ENCODE data around the gene MSH5. TPM values are rescaled to one million over a fixed set of nuclear protein-coding genes. Genes with fewer than 3 reads are reported as not detected.

The MSH5 gene
- total RNA-seq, 1 experiment from 2014 or later, result 90.4 TPM

DNA sequence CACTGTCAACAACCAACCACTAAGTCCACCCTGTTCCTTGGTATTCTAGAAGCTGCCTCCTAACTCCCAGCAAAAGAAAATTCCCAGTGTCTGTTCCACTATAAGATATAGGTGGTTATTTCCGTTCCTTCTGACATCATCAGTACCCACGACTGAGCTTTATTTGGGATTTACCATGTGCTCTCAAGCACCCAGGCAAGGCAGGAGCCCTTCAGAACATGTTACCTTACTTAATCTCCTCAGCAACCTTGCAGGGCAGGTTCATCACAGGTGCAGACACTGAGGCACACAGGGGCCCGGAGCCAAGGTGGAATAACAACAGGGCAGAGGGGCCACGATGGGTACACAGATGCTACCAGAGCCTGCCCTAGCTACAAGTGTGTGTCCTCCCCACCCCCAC is 47.5 kb upstream of the MSH5 start:
- H3K36me3 ChIP-seq (ENCODE audit: control insufficient read depth in 1 of 2, insufficient read depth in 2 of 2, low read length in 2 of 2), result peaks cover 22 to 24% of the 10 kb centered on the region in 2 experiments; a peak in 3 of 4 replicates
- H3K4me2 ChIP-seq (ENCODE audit: low read length), result no peak overlapping the region
- CTCF ChIA-PET, result no interaction called here
- H4K20me1 ChIP-seq (ENCODE audit: insufficient read depth), result no peaks in the 10 kb centered on the region
- no peaks in the 10 kb centered on the region for H3K9me2 ChIP-seq (ENCODE audit: insufficient read depth)
- H3K27me3 ChIP-seq (ENCODE audit: insufficient read depth, low read length), result no peaks in the 10 kb centered on the region
- no peaks in the 10 kb centered on the region for H3K9me3 ChIP-seq (ENCODE audit: control insufficient read depth in 1 of 2, insufficient read depth in 1 of 2, low read depth in 1 of 2, low read length in 2 of 2)
- TF ChIP-seq ZNF274 (IDR thresholded peaks at IDR 0.05; ENCODE audit: low read depth, low read length) (no peak), EZH2phosphoT487 (IDR thresholded peaks at IDR 0.05; ENCODE audit: borderline replicate concordance) (no peak), SP1 (IDR thresholded peaks at IDR 0.05; ENCODE audit: low read depth) (no peak), ELF1 (IDR thresholded peaks at IDR 0.05; ENCODE audit: borderline replicate concordance, low read depth) (no peak), YY1 (IDR thresholded peaks at IDR 0.05; ENCODE audit: extremely low read depth, insufficient replicate concordance, low read depth, low read length) (no peak), FOSL1 (IDR thresholded peaks at IDR 0.05; ENCODE audit: low read depth) (no peak), EZH2 (IDR thresholded peaks at IDR 0.05) (no peak), TCF7L2 (IDR thresholded peaks at IDR 0.05; ENCODE audit: borderline replicate concordance, extremely low read depth, insufficient read depth, insufficient read length) (no peak), SRF (IDR thresholded peaks at IDR 0.05; ENCODE audit: low read depth) (no peak), JUND (IDR thresholded peaks at IDR 0.05) (no peak), SIN3A (IDR thresholded peaks at IDR 0.05; ENCODE audit: low read depth) (no peak), POLR2A (IDR thresholded peaks at IDR 0.05; ENCODE audit: borderline replicate concordance, extremely low read depth, insufficient read depth, insufficient read length) (no peak), ZFX (IDR thresholded peaks at IDR 0.05) (no peak), POLR2AphosphoS5 (IDR thresholded peaks at IDR 0.05; ENCODE audit: low read depth, low read length) (no peak), CBX3 (IDR thresholded peaks at IDR 0.05; ENCODE audit: low read depth) (no peak), CEBPB (IDR thresholded peaks at IDR 0.05; ENCODE audit: low read depth) (no peak), EGR1 (IDR thresholded peaks at IDR 0.05; ENCODE audit: low read depth) (no peak)
- TF ChIP-seq, protein P1, sequence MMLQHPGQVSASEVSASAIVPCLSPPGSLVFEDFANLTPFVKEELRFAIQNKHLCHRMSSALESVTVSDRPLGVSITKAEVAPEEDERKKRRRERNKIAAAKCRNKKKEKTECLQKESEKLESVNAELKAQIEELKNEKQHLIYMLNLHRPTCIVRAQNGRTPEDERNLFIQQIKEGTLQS (IDR thresholded peaks at IDR 0.05), result no peak
- TF ChIP-seq, protein P2, sequence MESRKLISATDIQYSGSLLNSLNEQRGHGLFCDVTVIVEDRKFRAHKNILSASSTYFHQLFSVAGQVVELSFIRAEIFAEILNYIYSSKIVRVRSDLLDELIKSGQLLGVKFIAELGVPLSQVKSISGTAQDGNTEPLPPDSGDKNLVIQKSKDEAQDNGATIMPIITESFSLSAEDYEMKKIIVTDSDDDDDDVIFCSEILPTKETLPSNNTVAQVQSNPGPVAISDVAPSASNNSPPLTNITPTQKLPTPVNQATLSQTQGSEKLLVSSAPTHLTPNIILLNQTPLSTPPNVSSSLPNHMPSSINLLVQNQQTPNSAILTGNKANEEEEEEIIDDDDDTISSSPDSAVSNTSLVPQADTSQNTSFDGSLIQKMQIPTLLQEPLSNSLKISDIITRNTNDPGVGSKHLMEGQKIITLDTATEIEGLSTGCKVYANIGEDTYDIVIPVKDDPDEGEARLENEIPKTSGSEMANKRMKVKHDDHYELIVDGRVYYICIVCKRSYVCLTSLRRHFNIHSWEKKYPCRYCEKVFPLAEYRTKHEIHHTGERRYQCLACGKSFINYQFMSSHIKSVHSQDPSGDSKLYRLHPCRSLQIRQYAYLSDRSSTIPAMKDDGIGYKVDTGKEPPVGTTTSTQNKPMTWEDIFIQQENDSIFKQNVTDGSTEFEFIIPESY (IDR thresholded peaks at IDR 0.05; ENCODE audit: extremely low read depth, insufficient replicate concordance, low read length), result no peak
- TF ChIP-seq, protein P3, sequence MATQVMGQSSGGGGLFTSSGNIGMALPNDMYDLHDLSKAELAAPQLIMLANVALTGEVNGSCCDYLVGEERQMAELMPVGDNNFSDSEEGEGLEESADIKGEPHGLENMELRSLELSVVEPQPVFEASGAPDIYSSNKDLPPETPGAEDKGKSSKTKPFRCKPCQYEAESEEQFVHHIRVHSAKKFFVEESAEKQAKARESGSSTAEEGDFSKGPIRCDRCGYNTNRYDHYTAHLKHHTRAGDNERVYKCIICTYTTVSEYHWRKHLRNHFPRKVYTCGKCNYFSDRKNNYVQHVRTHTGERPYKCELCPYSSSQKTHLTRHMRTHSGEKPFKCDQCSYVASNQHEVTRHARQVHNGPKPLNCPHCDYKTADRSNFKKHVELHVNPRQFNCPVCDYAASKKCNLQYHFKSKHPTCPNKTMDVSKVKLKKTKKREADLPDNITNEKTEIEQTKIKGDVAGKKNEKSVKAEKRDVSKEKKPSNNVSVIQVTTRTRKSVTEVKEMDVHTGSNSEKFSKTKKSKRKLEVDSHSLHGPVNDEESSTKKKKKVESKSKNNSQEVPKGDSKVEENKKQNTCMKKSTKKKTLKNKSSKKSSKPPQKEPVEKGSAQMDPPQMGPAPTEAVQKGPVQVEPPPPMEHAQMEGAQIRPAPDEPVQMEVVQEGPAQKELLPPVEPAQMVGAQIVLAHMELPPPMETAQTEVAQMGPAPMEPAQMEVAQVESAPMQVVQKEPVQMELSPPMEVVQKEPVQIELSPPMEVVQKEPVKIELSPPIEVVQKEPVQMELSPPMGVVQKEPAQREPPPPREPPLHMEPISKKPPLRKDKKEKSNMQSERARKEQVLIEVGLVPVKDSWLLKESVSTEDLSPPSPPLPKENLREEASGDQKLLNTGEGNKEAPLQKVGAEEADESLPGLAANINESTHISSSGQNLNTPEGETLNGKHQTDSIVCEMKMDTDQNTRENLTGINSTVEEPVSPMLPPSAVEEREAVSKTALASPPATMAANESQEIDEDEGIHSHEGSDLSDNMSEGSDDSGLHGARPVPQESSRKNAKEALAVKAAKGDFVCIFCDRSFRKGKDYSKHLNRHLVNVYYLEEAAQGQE (IDR thresholded peaks at IDR 0.05; ENCODE audit: low read depth), result no peak
- no peak overlapping the region for H3K9ac ChIP-seq (ENCODE audit: low read length)
- no peak overlapping the region for H2AFZ ChIP-seq (ENCODE audit: low read depth, low read length, poor library complexity, severe bottlenecking)
- no TSS peak for BruUV-seq (replicated peaks)
- RAD21 ChIA-PET (ENCODE audit: low non-redundant PET in 1 of 2, low total read pairs in 2 of 2, uncharacterized antibody in 2 of 2, unreplicated experiment in 2 of 2), result no interaction called here
- no peak overlapping the region for H3K4me3 ChIP-seq (replicated peaks in 1 of 2; ENCODE audit: low read depth in 1 of 2, low read length in 2 of 2)
- intact Hi-C loops (cut with micrococcal nuclease), result no loop called here
- peaks cover 11 to 16% of the 10 kb centered on the region in 2 experiments for H3K4me1 ChIP-seq (ENCODE audit: control insufficient read depth in 1 of 2, insufficient read depth in 2 of 2, low read length in 2 of 2)
- H3K79me2 ChIP-seq (ENCODE audit: insufficient read depth, low read length), result no peaks in the 10 kb centered on the region
- no peak for DNase-seq (ENCODE audit: low read depth, low spot score)
- ATAC-seq, result no peak
- no peak overlapping the region for H3K27ac ChIP-seq (ENCODE audit: low read depth, low read length)
- POLR2A ChIA-PET, result no interaction called here

All from HCT116 (cell line).